LNCaP clone FGC (cell line): Measurements from ENCODE around the gene CD58.

Experiments used
- DNase-seq: peaks from one replicate; pipeline ENCODE4 v3.0.0-alpha.2; 2011; ENCODE audit warnings: low read depth
- H3K4me3 ChIP-seq: 2 replicates; pipeline ENCODE4 v1.5.1; 2011; ENCODE audit warnings: mild to moderate bottlenecking, low read depth, low read length, control low read depth
- TF ChIP-seq, protein P1 (sequence below): IDR thresholded peaks from 2 replicates; pipeline ENCODE4 v1.5.1; 2012; ENCODE audit warnings: mild to moderate bottlenecking; ENCODE audit not compliant: control insufficient read depth, insufficient read depth; ENCODE audit errors: extremely low read depth

Gene CD58

DNA sequence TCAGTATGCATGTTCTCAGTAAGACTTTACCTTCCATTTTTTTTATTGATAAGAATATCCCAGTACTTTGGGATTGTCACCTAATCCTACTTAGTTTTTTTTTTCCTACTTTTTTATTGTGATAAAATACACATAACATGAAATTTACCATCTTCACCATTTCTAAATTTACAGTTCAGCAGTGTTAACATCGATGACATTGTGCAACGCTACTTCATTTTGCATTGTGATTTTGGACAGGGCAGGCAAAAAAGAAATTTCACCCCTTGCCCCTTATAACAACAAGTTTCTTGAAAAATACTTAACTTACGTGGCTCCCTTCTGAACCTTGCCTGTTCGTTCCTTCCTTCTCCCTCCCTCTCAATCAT lies 105.4 kb downstream of the CD58 start:
- TF ChIP-seq, protein P1, sequence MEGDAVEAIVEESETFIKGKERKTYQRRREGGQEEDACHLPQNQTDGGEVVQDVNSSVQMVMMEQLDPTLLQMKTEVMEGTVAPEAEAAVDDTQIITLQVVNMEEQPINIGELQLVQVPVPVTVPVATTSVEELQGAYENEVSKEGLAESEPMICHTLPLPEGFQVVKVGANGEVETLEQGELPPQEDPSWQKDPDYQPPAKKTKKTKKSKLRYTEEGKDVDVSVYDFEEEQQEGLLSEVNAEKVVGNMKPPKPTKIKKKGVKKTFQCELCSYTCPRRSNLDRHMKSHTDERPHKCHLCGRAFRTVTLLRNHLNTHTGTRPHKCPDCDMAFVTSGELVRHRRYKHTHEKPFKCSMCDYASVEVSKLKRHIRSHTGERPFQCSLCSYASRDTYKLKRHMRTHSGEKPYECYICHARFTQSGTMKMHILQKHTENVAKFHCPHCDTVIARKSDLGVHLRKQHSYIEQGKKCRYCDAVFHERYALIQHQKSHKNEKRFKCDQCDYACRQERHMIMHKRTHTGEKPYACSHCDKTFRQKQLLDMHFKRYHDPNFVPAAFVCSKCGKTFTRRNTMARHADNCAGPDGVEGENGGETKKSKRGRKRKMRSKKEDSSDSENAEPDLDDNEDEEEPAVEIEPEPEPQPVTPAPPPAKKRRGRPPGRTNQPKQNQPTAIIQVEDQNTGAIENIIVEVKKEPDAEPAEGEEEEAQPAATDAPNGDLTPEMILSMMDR = no peak
- no peak overlapping the region for H3K4me3 ChIP-seq
- DNase-seq = no peak
